ENCODE data around the gene FARS2. TPM values are rescaled to one million over a fixed set of nuclear protein-coding genes. Genes with fewer than 3 reads are reported as not detected.

FARS2 gene
- total RNA-seq, 4 donors from 2014 or later, result 2.6 to 21.9 (median 15.0) TPM

DNA sequence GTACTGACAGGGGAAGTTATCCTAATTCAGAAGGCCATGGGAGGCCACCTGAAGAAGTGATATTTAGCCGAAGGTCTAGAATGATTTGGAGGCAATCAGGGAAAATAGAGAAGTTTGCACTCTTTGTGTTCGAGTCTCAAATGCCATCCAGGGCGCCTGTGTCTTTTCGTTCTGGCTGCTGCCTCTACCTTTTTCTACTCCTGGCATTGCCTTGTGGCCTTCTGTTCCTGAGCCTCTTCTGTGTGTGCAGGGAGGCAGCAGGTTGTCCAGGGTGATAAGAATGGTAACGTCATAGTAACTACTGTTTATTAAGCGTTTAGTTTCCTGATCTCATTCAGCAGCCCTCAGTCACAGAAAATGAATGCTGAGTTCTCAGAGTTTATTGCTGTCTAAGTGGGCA, 252.1 kb downstream of the FARS2 start:
- in situ Hi-C loops (cut with MboI; ENCODE audit: low pct_ligation_motif_present in 1 of 4, low pct_unique_long_range_greater_than_20kb in 1 of 4, low sequenced_read_pairs in 3 of 4) (no loop called here), intact Hi-C loops (cut with DNase I; ENCODE audit: low total_unique reads) (no loop called here)
- no peak overlapping the region for H3K4me3 ChIP-seq
- H3K36me3 ChIP-seq, result no peaks in the 10 kb centered on the region
- H3K27me3 ChIP-seq, result no peaks in the 10 kb centered on the region
- no peak overlapping the region for H3K27ac ChIP-seq
- DNase-seq, result no peak
- no peaks in the 10 kb centered on the region for H3K4me1 ChIP-seq
- 77 to 91% methylated on average over 3 to 6 of the region's 6 CpGs for WGBS, 2 donors (ENCODE audit: low coverage in 1 of 2)
- H3K9me3 ChIP-seq, result no peaks in the 10 kb centered on the region
- TF ChIP-seq POLR2AphosphoS5 (IDR thresholded peaks at IDR 0.05), result no peak
- no peak for TF ChIP-seq EP300 (IDR thresholded peaks at IDR 0.05; ENCODE audit: low read depth)
- TF ChIP-seq, protein P1, sequence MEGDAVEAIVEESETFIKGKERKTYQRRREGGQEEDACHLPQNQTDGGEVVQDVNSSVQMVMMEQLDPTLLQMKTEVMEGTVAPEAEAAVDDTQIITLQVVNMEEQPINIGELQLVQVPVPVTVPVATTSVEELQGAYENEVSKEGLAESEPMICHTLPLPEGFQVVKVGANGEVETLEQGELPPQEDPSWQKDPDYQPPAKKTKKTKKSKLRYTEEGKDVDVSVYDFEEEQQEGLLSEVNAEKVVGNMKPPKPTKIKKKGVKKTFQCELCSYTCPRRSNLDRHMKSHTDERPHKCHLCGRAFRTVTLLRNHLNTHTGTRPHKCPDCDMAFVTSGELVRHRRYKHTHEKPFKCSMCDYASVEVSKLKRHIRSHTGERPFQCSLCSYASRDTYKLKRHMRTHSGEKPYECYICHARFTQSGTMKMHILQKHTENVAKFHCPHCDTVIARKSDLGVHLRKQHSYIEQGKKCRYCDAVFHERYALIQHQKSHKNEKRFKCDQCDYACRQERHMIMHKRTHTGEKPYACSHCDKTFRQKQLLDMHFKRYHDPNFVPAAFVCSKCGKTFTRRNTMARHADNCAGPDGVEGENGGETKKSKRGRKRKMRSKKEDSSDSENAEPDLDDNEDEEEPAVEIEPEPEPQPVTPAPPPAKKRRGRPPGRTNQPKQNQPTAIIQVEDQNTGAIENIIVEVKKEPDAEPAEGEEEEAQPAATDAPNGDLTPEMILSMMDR (IDR thresholded peaks at IDR 0.05), result no peak
- no peak for TF ChIP-seq POLR2A (IDR thresholded peaks at IDR 0.05)

DNA sequence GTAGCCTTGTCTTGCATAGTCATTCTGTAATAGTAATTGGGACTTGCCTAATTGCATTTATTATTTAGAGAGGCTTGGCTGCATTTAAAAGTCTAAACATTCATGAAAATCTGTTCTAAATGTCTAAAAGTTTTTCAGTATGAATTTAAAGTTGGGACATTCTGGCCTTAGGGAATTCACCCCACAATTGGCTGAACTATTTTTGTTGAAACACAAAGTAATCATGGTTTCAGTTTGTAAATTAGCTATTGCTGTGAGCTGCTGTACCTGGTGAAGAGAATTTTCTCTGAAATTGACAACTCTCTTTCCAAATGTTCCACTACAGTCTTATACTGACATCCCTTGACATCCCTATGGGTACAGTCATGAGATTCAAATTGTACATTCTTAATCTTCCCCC, 253.0 kb downstream of the FARS2 start:
- intact Hi-C loops (cut with DNase I; ENCODE audit: low total_unique reads), result no loop called here
- no peak for DNase-seq
- H3K27ac ChIP-seq, result no peak overlapping the region
- no peaks in the 10 kb centered on the region for H3K4me1 ChIP-seq
- in situ Hi-C loops (cut with MboI; ENCODE audit: low pct_ligation_motif_present in 1 of 4, low pct_unique_long_range_greater_than_20kb in 1 of 4, low sequenced_read_pairs in 3 of 4), result no loop called here
- no peaks in the 10 kb centered on the region for H3K9me3 ChIP-seq
- no peaks in the 10 kb centered on the region for H3K27me3 ChIP-seq
- no peak overlapping the region for H3K4me3 ChIP-seq
- H3K36me3 ChIP-seq, result no peaks in the 10 kb centered on the region
- TF ChIP-seq, protein P1 (IDR thresholded peaks at IDR 0.05), result no peak
- TF ChIP-seq POLR2AphosphoS5 (IDR thresholded peaks at IDR 0.05), result no peak
- no peak for TF ChIP-seq POLR2A (IDR thresholded peaks at IDR 0.05)
- no peak for TF ChIP-seq EP300 (IDR thresholded peaks at IDR 0.05; ENCODE audit: low read depth)

DNA sequence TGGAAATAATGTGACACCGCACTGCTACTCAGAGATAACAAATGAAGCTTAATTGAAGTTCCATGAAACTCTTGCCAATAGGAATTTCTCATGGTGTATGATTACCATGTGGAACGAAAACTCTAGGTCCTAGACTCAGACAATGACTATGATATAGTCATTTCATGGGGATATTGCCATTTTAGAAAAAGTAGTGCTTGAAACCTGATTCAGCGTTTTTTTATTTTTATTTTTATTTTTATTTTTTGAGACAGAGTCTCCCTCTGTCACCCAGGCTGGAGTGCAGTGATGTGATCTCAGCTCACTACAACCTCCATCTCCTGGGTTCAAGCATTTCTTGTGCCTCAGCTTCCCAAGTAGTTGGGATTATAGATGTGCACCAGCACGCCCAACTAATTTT, 253.9 kb downstream of the FARS2 start:
- no peak for DNase-seq
- H3K36me3 ChIP-seq, result no peaks in the 10 kb centered on the region
- no peak overlapping the region for H3K4me3 ChIP-seq
- in situ Hi-C loops (cut with MboI; ENCODE audit: low pct_ligation_motif_present in 1 of 4, low pct_unique_long_range_greater_than_20kb in 1 of 4, low sequenced_read_pairs in 3 of 4), result no loop called here
- TF ChIP-seq POLR2A (IDR thresholded peaks at IDR 0.05) (no peak), POLR2AphosphoS5 (IDR thresholded peaks at IDR 0.05) (no peak), EP300 (IDR thresholded peaks at IDR 0.05; ENCODE audit: low read depth) (no peak)
- TF ChIP-seq, protein P1 (IDR thresholded peaks at IDR 0.05), result no peak
- intact Hi-C loops (cut with DNase I; ENCODE audit: low total_unique reads), result no loop called here
- H3K4me1 ChIP-seq, result no peaks in the 10 kb centered on the region
- no peak overlapping the region for H3K27ac ChIP-seq
- 85 to 95% methylated on average over 4 of the region's 4 CpGs for WGBS, 2 donors (ENCODE audit: low coverage in 1 of 2)
- no peaks in the 10 kb centered on the region for H3K27me3 ChIP-seq
- no peaks in the 10 kb centered on the region for H3K9me3 ChIP-seq

DNA sequence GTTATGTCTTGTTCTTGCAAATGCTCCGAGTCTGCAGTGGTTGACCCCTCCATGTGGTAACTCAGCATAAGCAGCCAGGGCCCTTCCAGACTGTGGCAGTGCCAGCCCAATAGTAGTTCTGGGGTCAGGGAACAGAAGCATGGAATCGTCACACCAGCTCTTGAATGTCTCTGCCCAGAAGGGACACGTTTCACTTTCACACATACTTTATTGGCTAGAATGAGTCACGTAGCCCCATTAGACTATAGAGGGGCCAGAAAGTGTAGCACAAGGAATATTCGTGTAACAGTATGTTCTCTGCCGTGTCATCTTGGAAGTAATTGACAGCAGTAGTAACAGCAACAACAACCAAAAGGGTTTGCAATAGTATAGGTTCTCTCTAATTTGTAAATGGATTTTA, 254.7 kb downstream of the FARS2 start:
- 78 to 92% methylated on average over 6 of the region's 6 CpGs for WGBS, 2 donors (ENCODE audit: low coverage in 1 of 2)

More for the DNA sequence above, 254.7 kb downstream of the FARS2 start:
- in situ Hi-C loops (cut with MboI; ENCODE audit: low pct_ligation_motif_present in 1 of 4, low pct_unique_long_range_greater_than_20kb in 1 of 4, low sequenced_read_pairs in 3 of 4) (no loop called here), intact Hi-C loops (cut with DNase I; ENCODE audit: low total_unique reads) (no loop called here)
- no peak overlapping the region for H3K27ac ChIP-seq
- no peaks in the 10 kb centered on the region for H3K4me1 ChIP-seq
- H3K9me3 ChIP-seq, result no peaks in the 10 kb centered on the region
- H3K4me3 ChIP-seq, result no peak overlapping the region
- DNase-seq, result no peak
- no peak for TF ChIP-seq EP300 (IDR thresholded peaks at IDR 0.05; ENCODE audit: low read depth)
- TF ChIP-seq, protein P1 (IDR thresholded peaks at IDR 0.05), result no peak
- TF ChIP-seq POLR2A (IDR thresholded peaks at IDR 0.05), result no peak
- no peak for TF ChIP-seq POLR2AphosphoS5 (IDR thresholded peaks at IDR 0.05)
- no peaks in the 10 kb centered on the region for H3K36me3 ChIP-seq
- H3K27me3 ChIP-seq, result no peaks in the 10 kb centered on the region

Measured in transverse colon (tissue), 4 donors.